ENCODE data around the gene DIABLO. TPM values are rescaled to one million over a fixed set of nuclear protein-coding genes. Genes with fewer than 3 reads are reported as not detected.

DIABLO gene
- total RNA-seq, 1 donor from 2014 or later = 50.1 TPM

- H3K4me1 Mint-ChIP-seq (ENCODE audit: unreplicated experiment) = no peaks in the 10 kb centered on the region
- H3K4me3 Mint-ChIP-seq (ENCODE audit: unreplicated experiment) = no peak overlapping the region
- H3K9me3 Mint-ChIP-seq (ENCODE audit: unreplicated experiment) = no peaks in the 10 kb centered on the region
- TF ChIP-seq, protein P1, sequence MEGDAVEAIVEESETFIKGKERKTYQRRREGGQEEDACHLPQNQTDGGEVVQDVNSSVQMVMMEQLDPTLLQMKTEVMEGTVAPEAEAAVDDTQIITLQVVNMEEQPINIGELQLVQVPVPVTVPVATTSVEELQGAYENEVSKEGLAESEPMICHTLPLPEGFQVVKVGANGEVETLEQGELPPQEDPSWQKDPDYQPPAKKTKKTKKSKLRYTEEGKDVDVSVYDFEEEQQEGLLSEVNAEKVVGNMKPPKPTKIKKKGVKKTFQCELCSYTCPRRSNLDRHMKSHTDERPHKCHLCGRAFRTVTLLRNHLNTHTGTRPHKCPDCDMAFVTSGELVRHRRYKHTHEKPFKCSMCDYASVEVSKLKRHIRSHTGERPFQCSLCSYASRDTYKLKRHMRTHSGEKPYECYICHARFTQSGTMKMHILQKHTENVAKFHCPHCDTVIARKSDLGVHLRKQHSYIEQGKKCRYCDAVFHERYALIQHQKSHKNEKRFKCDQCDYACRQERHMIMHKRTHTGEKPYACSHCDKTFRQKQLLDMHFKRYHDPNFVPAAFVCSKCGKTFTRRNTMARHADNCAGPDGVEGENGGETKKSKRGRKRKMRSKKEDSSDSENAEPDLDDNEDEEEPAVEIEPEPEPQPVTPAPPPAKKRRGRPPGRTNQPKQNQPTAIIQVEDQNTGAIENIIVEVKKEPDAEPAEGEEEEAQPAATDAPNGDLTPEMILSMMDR (IDR thresholded peaks at IDR 0.05; ENCODE audit: unreplicated experiment) = no peak
- peaks cover 29% of the 10 kb centered on the region for H3K27me3 Mint-ChIP-seq (ENCODE audit: unreplicated experiment)
- no peak overlapping the region for H3K27ac Mint-ChIP-seq (ENCODE audit: unreplicated experiment)
- DNase-seq (ENCODE audit: low spot score) = no peak
- H3K36me3 Mint-ChIP-seq (ENCODE audit: low read depth, unreplicated experiment) = no peaks in the 10 kb centered on the region
Measured at GRCh38 chr12:122202017-122202416, 23.8 kb downstream of the DIABLO start.

- Mint-ChIP-seq H3K9me3 (ENCODE audit: unreplicated experiment) (no peaks in the 10 kb centered on the region), H3K27ac (ENCODE audit: unreplicated experiment) (no peak overlapping the region), H3K36me3 (ENCODE audit: low read depth, unreplicated experiment) (no peaks in the 10 kb centered on the region), H3K4me3 (ENCODE audit: unreplicated experiment) (no peak overlapping the region), H3K27me3 (ENCODE audit: unreplicated experiment) (peaks cover 26% of the 10 kb centered on the region), H3K4me1 (ENCODE audit: unreplicated experiment) (no peaks in the 10 kb centered on the region)
- DNase-seq (ENCODE audit: low spot score) = no peak
- TF ChIP-seq, protein P1 (IDR thresholded peaks at IDR 0.05; ENCODE audit: unreplicated experiment) = no peak
Measured at GRCh38 chr12:122201381-122201780, 24.5 kb downstream of the DIABLO start.

DNA sequence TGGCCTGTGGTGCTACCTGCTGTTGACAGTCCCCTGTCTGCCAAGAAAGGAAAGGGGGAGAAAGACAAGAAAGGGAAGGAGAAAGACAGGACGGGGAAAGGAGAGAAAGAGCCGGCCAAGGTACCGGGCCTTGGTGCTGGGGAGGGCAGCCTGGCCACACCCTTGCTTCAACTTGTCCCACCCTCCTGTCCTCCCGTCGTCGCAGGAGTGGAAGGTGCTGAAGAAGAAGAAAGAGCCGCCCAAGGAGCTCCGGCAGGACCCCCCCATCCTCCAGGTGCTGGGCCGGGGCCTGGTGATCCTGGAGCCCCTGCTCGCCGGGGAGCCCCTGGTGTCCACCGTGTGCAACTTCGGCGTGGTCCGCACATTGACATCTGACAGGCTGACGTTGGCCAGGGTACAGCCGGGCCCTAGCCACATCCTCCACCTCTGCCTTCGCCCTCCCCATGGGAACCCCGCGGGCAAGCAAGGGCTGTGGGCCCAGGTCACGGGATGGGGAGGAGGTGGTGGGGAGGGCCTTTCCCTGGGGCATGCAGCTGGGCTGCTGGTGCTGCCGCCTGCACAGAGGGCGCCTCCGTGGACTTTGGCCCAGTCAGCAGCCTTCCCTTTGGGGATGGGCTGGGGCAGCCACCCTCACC lies 25.2 kb downstream of the DIABLO start:
- TF ChIP-seq, protein P1 (IDR thresholded peaks at IDR 0.05; ENCODE audit: unreplicated experiment) = peak; percentile 31
- Mint-ChIP-seq H3K36me3 (ENCODE audit: low read depth, unreplicated experiment) (no peaks in the 10 kb centered on the region), H3K27me3 (ENCODE audit: unreplicated experiment) (peaks cover 21% of the 10 kb centered on the region), H3K4me3 (ENCODE audit: unreplicated experiment) (no peak overlapping the region), H3K27ac (ENCODE audit: unreplicated experiment) (no peak overlapping the region), H3K9me3 (ENCODE audit: unreplicated experiment) (no peaks in the 10 kb centered on the region), H3K4me1 (ENCODE audit: unreplicated experiment) (no peaks in the 10 kb centered on the region)
- DNase-seq (ENCODE audit: low spot score) = peak; percentile 40

- DNase-seq (ENCODE audit: low spot score) = no peak
- H3K27ac Mint-ChIP-seq (ENCODE audit: unreplicated experiment) = no peak overlapping the region
- no peaks in the 10 kb centered on the region for H3K9me3 Mint-ChIP-seq (ENCODE audit: unreplicated experiment)
- H3K4me3 Mint-ChIP-seq (ENCODE audit: unreplicated experiment) = no peak overlapping the region
- H3K4me1 Mint-ChIP-seq (ENCODE audit: unreplicated experiment) = no peaks in the 10 kb centered on the region
- H3K27me3 Mint-ChIP-seq (ENCODE audit: unreplicated experiment) = peaks cover 15% of the 10 kb centered on the region
- no peaks in the 10 kb centered on the region for H3K36me3 Mint-ChIP-seq (ENCODE audit: low read depth, unreplicated experiment)
- TF ChIP-seq, protein P1 (IDR thresholded peaks at IDR 0.05; ENCODE audit: unreplicated experiment) = no peak
Measured at GRCh38 chr12:122199484-122200355, 26.1 kb downstream of the DIABLO start.

DNA sequence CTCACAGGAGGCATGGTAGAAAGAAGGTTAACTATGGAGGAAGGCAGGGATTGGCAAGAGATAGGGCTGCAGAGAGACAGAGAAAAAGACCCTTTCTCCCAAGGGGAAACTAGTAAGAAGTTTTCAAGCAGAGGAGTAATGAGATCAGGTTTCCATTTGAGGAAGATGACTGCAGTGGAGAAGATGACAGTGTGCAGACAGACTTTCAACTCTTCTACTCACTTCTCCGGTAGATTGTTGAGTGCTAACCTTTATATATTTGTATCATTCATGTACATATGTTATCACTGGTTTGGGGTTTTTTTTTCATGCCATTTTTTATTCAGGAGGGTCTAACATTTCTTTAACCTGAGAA lies 28.3 kb downstream of the DIABLO start:
- DNase-seq (ENCODE audit: low spot score) = no peak

More for the DNA sequence above, 28.3 kb downstream of the DIABLO start:
- Mint-ChIP-seq H3K27me3 (ENCODE audit: unreplicated experiment) (peaks cover 9% of the 10 kb centered on the region), H3K4me3 (ENCODE audit: unreplicated experiment) (no peak overlapping the region), H3K4me1 (ENCODE audit: unreplicated experiment) (no peaks in the 10 kb centered on the region), H3K9me3 (ENCODE audit: unreplicated experiment) (no peaks in the 10 kb centered on the region), H3K27ac (ENCODE audit: unreplicated experiment) (no peak overlapping the region), H3K36me3 (ENCODE audit: low read depth, unreplicated experiment) (no peaks in the 10 kb centered on the region)
- TF ChIP-seq, protein P1 (IDR thresholded peaks at IDR 0.05; ENCODE audit: unreplicated experiment) = no peak
